ENCODE results near the gene P2RX1.

Gene P2RX1

DNA sequence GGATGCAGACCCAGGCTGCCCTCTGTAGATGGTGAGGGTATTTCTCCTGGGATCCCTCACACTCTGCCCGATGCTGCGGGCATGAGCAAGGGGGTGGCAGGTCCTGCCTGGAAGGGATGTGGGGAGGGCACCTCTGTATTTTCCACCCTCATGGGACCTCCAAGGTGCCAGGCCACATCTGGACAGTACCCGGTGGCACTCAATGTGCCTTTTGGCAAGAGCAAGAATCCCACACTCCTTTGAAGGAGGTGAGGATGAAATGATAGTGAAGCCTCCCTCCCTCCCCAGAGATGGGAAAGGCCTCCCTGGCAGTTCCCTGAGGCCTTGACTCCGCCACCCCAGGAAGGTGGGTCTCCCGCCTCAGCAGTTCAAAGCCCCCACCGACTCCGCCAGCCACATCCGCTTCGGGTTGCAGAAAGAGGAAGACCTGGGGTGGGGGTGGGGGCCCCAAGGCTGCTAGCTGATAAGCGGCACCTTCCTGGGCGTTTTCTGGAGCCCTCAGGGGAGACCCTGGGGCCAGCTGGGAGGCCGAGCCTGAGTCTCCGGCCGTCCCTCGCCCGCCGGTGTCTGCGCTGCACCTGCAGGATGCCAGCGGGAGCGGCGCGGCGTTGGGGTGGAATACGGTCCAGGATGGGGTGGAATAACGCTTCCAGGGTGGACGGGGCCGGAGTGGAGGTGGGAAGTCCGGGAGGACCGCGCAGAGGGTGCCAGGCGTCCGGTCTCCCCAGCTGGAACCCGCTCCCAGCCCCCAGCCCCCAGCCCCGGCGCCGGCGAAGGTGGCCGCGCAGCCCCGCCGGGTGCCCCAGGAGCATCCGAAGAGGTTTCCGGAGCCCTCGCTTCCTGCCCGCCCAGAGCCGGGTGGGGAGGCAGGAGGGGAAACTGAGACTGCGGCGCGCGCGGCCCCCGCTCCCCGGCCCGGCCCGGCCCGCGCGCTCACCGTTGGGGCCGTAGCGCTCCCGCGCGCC lies 47.3 kb upstream of the P2RX1 start:
- no peaks in the 10 kb centered on the region for H3K9me3 ChIP-seq (replicated peaks; ENCODE audit: insufficient read depth, low read length)
- peak; percentile 73 for DNase-seq
- peak overlapping the region; percentile 74 for H3K4me3 ChIP-seq (ENCODE audit: low read length)
- peak overlapping the region; percentile 92 for H3K27ac ChIP-seq (ENCODE audit: low read length)
- no peaks in the 10 kb centered on the region for H4K20me1 ChIP-seq (ENCODE audit: insufficient read depth, low read length)
- H3K4me2 ChIP-seq (ENCODE audit: low read depth, low read length): peak overlapping the region; percentile 93
- no peaks in the 10 kb centered on the region for H3K27me3 ChIP-seq (replicated peaks; ENCODE audit: insufficient read depth, low read length)
- H3K9me2 ChIP-seq (replicated peaks; ENCODE audit: insufficient read depth, low read length): no peaks in the 10 kb centered on the region
- peak overlapping the region; percentile 36; the same call in 1 of the 2 replicates for H2AFZ ChIP-seq (ENCODE audit: low read length)
- peaks cover 36% of the 10 kb centered on the region for H3K4me1 ChIP-seq (ENCODE audit: low read length)
- peak overlapping the region; percentile 87 for H3K9ac ChIP-seq (ENCODE audit: low read length)
- H3K79me2 ChIP-seq (ENCODE audit: low read length): peaks cover 51% of the 10 kb centered on the region
- peaks cover 32% of the 10 kb centered on the region for H3F3A ChIP-seq (ENCODE audit: insufficient read depth, low read length)
- no peak for TF ChIP-seq EZH2 (optimal IDR thresholded peaks at IDR 0.05; ENCODE audit: low read depth, low read length)
- TF ChIP-seq, protein P1, sequence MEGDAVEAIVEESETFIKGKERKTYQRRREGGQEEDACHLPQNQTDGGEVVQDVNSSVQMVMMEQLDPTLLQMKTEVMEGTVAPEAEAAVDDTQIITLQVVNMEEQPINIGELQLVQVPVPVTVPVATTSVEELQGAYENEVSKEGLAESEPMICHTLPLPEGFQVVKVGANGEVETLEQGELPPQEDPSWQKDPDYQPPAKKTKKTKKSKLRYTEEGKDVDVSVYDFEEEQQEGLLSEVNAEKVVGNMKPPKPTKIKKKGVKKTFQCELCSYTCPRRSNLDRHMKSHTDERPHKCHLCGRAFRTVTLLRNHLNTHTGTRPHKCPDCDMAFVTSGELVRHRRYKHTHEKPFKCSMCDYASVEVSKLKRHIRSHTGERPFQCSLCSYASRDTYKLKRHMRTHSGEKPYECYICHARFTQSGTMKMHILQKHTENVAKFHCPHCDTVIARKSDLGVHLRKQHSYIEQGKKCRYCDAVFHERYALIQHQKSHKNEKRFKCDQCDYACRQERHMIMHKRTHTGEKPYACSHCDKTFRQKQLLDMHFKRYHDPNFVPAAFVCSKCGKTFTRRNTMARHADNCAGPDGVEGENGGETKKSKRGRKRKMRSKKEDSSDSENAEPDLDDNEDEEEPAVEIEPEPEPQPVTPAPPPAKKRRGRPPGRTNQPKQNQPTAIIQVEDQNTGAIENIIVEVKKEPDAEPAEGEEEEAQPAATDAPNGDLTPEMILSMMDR (IDR thresholded peaks at IDR 0.05; ENCODE audit: low read length): no peak
- TF ChIP-seq EZH2phosphoT487 (IDR thresholded peaks at IDR 0.05; ENCODE audit: low read length): no peak
- H3K36me3 ChIP-seq (replicated peaks; ENCODE audit: insufficient read depth, low read length): no peaks in the 10 kb centered on the region

DNA sequence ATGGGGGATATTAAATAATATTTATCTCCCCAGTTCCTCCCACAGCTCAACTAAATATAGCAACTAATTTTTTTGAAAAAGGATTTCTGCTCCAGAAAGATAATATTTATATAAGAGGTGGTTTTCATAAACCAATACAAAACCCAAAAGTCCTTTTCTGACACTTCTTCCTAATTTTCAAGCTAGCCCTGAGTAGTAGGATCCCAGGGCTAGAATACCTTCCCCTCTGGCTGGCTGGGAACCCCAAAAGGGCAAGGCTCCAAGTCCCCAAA lies 46.6 kb upstream of the P2RX1 start:
- Histone ChIP-seq H3K4me3 (ENCODE audit: low read length) (peak overlapping the region; percentile 74), H3K9ac (ENCODE audit: low read length) (peak overlapping the region; percentile 87), H3K4me1 (ENCODE audit: low read length) (peaks cover 36% of the 10 kb centered on the region), H3K36me3 (replicated peaks; ENCODE audit: insufficient read depth, low read length) (no peaks in the 10 kb centered on the region), H3K27me3 (replicated peaks; ENCODE audit: insufficient read depth, low read length) (no peaks in the 10 kb centered on the region), H3K79me2 (ENCODE audit: low read length) (peaks cover 56% of the 10 kb centered on the region), H2AFZ (ENCODE audit: low read length) (no peak overlapping the region), H3K27ac (ENCODE audit: low read length) (peak overlapping the region; percentile 92), H3F3A (ENCODE audit: insufficient read depth, low read length) (peaks cover 32% of the 10 kb centered on the region), H3K9me3 (replicated peaks; ENCODE audit: insufficient read depth, low read length) (no peaks in the 10 kb centered on the region), H3K9me2 (replicated peaks; ENCODE audit: insufficient read depth, low read length) (no peaks in the 10 kb centered on the region), H4K20me1 (ENCODE audit: insufficient read depth, low read length) (no peaks in the 10 kb centered on the region), H3K4me2 (ENCODE audit: low read depth, low read length) (peak overlapping the region; percentile 93)
- no peak for DNase-seq
- TF ChIP-seq EZH2phosphoT487 (IDR thresholded peaks at IDR 0.05; ENCODE audit: low read length): no peak
- no peak for TF ChIP-seq EZH2 (optimal IDR thresholded peaks at IDR 0.05; ENCODE audit: low read depth, low read length)
- TF ChIP-seq, protein P1 (IDR thresholded peaks at IDR 0.05; ENCODE audit: low read length): no peak

DNA sequence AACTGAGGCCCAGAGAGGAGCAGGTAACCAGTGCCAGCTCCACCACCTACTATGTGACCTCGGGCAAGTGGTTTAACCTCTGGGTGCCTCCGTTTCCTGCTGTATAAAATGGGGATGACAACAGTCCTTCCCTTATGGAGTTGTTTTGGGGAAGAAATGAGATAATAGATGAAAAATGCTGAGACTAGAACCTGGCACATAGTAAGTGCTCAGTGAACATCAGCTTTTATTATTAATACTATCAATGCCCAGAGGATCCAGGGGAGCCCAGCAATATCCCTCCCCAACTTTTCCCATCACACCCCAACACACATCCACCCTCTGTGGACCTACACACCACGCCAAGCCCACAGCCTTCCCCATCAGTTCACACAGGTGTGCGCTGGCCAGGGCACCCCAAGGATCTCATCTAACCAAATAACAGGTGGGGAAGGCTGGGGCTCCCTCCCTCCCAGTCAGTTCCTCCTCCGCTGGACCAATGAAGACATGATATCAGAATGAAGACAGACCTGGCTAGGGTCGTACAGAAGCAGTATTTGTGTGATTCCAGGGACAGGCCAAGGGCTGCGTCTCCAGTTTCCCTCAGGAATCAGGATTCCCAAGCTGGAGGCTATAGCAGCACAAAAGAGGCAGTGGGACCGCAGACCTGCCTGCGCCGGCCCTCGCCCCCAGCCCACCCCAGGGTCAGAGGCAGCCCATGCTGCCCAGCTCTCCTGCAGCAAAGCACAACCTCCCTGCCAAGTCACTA lies 46.1 kb upstream of the P2RX1 start:
- TF ChIP-seq EZH2 (optimal IDR thresholded peaks at IDR 0.05; ENCODE audit: low read depth, low read length): no peak
- TF ChIP-seq, protein P1 (IDR thresholded peaks at IDR 0.05; ENCODE audit: low read length): no peak
- TF ChIP-seq EZH2phosphoT487 (IDR thresholded peaks at IDR 0.05; ENCODE audit: low read length): no peak
- Histone ChIP-seq H3K79me2 (ENCODE audit: low read length) (peaks cover 62% of the 10 kb centered on the region), H3K27me3 (replicated peaks; ENCODE audit: insufficient read depth, low read length) (no peaks in the 10 kb centered on the region), H3K4me1 (ENCODE audit: low read length) (peaks cover 33% of the 10 kb centered on the region), H2AFZ (ENCODE audit: low read length) (no peak overlapping the region), H3K9ac (ENCODE audit: low read length) (peak overlapping the region; percentile 87), H3K9me2 (replicated peaks; ENCODE audit: insufficient read depth, low read length) (no peaks in the 10 kb centered on the region), H3K4me3 (ENCODE audit: low read length) (peak overlapping the region; percentile 74), H3K36me3 (replicated peaks; ENCODE audit: insufficient read depth, low read length) (no peaks in the 10 kb centered on the region), H3K4me2 (ENCODE audit: low read depth, low read length) (peak overlapping the region; percentile 93), H4K20me1 (ENCODE audit: insufficient read depth, low read length) (0 out of 2 replicates have a peak, but pooled peaks cover 3% of the 10 kb centered on the region), H3K27ac (ENCODE audit: low read length) (peak overlapping the region; percentile 92), H3K9me3 (replicated peaks; ENCODE audit: insufficient read depth, low read length) (no peaks in the 10 kb centered on the region), H3F3A (ENCODE audit: insufficient read depth, low read length) (peaks cover 32% of the 10 kb centered on the region)
- peak; percentile 42 for DNase-seq

Data from MM.1S (cell line).